Glutamatergic neuron (in vitro differentiated cells): ENCODE measurements around the gene SORT1. TPM values are rescaled to one million over a fixed set of nuclear protein-coding genes. Genes with fewer than 3 reads are reported as not detected.
A peak's percentile ranks its signal among the peaks of the same experiment; 100 is the strongest.

Experiments
- DNase-seq: peaks from one replicate; pipeline ENCODE4 v3.0.0; 2022
- H3K27ac Mint-ChIP-seq: one replicate; pipeline ENCODE4 v1.8.0; 2020; ENCODE audit warnings: mild to moderate bottlenecking, mixed read lengths, inconsistent platforms; ENCODE audit not compliant: unreplicated experiment
- H3K27me3 Mint-ChIP-seq: one replicate; pipeline ENCODE4 v1.8.0; 2020; ENCODE audit warnings: mild to moderate bottlenecking, moderate library complexity, mixed read lengths, inconsistent platforms; ENCODE audit not compliant: unreplicated experiment
- H3K36me3 Mint-ChIP-seq: one replicate; pipeline ENCODE4 v1.8.0; 2020; ENCODE audit warnings: mild to moderate bottlenecking, mixed read lengths, inconsistent platforms; ENCODE audit not compliant: unreplicated experiment
- H3K4me1 Mint-ChIP-seq: one replicate; pipeline ENCODE4 v1.8.0; 2020; ENCODE audit warnings: mild to moderate bottlenecking, low read depth, mixed read lengths, inconsistent platforms; ENCODE audit not compliant: unreplicated experiment
- H3K4me3 Mint-ChIP-seq: one replicate; pipeline ENCODE4 v1.8.0; 2020; ENCODE audit warnings: mild to moderate bottlenecking, mixed read lengths, inconsistent platforms; ENCODE audit not compliant: unreplicated experiment
- H3K9me3 Mint-ChIP-seq: one replicate; pipeline ENCODE4 v1.8.0; 2020; ENCODE audit warnings: mild to moderate bottlenecking, moderate library complexity, mixed read lengths, inconsistent platforms; ENCODE audit not compliant: unreplicated experiment
- total RNA-seq: library from RNA; stranded (reverse); fragmentation: NEBNext Ultra II Directional; extraction: Animal tissue kit (Norgen Biotek cat#: 25700); gene quantifications from one replicate; pipeline ENCODE4 v1.2.1, GENCODE V29; 2021; ENCODE audit not compliant: unreplicated experiment
- TF ChIP-seq, protein P1 (sequence below): fragments of 200-600 bp; sonication (generic); IDR thresholded peaks from one replicate; pipeline ENCODE4 v1.5.0; 2021; ENCODE audit not compliant: partially characterized antibody, unreplicated experiment

SORT1 gene
- total RNA-seq, 1 donor from 2014 or later = 53.2 TPM

DNA sequence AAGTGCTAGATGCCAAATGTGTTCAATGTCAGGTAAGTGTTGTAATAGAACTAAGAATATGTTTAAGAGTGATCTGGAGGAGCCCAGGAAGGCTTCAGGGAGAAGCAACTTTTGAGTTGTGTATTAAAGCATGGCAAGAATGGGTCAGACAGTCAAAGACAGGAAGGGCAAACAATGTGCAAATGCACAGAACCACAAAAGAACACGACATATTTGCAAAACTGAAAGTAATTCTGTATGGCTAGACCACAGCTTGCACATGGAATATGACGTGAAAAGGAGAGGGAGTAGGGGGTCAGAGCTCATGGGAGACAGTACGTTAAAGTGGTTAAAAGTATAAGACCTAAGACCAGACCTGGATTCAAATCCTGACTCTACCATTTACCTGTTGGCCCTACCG lies 7.1 kb upstream of the SORT1 start:
- Mint-ChIP-seq H3K9me3 (peaks cover 3% of the 10 kb centered on the region), H3K27me3 (peaks cover 4% of the 10 kb centered on the region), H3K27ac (no peak overlapping the region), H3K4me3 (no peak overlapping the region), H3K4me1 (no peaks in the 10 kb centered on the region), H3K36me3 (no peaks in the 10 kb centered on the region)
- DNase-seq = no peak
- TF ChIP-seq, protein P1, sequence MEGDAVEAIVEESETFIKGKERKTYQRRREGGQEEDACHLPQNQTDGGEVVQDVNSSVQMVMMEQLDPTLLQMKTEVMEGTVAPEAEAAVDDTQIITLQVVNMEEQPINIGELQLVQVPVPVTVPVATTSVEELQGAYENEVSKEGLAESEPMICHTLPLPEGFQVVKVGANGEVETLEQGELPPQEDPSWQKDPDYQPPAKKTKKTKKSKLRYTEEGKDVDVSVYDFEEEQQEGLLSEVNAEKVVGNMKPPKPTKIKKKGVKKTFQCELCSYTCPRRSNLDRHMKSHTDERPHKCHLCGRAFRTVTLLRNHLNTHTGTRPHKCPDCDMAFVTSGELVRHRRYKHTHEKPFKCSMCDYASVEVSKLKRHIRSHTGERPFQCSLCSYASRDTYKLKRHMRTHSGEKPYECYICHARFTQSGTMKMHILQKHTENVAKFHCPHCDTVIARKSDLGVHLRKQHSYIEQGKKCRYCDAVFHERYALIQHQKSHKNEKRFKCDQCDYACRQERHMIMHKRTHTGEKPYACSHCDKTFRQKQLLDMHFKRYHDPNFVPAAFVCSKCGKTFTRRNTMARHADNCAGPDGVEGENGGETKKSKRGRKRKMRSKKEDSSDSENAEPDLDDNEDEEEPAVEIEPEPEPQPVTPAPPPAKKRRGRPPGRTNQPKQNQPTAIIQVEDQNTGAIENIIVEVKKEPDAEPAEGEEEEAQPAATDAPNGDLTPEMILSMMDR = no peak

DNA sequence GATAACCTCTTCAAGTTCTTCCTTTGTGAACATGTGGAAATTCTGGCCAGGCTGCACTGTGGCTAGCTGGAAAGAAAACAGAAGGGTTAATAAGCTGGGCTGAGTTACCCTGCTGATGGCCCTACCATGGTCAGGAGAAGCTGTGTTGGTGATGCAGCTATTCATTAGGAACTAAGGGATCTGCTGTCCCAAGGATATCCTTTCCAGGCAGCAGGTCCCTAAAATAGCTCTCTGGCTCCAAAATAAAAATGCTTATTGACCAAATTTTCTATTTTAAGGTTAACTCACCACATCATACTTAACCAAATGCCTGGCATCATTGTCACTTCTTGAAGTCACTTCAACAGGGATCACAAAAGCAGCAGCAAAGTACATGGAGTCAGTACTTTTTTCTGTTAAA lies 4.3 kb upstream of the SORT1 start:
- no peak overlapping the region for H3K27ac Mint-ChIP-seq
- peaks cover 5% of the 10 kb centered on the region for H3K9me3 Mint-ChIP-seq
- no peak for DNase-seq
- TF ChIP-seq, protein P1 = no peak
- no peak overlapping the region for H3K4me3 Mint-ChIP-seq
- peaks cover 6% of the 10 kb centered on the region for H3K4me1 Mint-ChIP-seq
- no peaks in the 10 kb centered on the region for H3K36me3 Mint-ChIP-seq
- H3K27me3 Mint-ChIP-seq = peaks cover 4% of the 10 kb centered on the region

DNA sequence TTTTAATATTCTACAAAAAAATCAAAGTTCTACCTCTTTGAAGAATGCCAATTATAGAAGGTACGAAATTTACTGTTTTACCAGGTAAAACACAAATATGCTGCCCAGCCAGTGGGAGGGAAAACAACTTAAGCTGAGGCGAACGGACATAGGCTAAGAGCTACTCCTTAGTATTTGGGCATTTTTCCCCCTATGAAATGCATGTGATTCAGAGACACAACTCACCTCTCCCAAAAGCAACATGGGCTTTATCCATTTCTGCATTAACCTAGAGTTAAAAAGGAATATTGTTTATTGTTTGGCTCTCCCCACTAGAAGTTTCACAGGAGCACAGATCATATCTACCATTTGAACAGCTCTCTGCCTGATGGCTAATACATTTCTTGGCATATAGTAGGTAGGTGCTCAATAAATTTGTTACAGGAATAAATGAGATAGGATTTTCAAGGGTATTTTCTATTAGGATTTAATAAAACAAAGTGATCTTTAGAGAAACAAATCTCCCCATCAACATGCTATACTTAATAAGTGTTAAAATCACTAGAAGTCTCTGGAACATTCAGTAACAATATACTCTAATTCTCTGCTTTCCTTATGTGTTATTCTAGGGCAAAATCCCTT lies 2.4 kb upstream of the SORT1 start:
- no peak for DNase-seq
- TF ChIP-seq, protein P1 = no peak
- Mint-ChIP-seq H3K27ac (no peak overlapping the region), H3K4me1 (peaks cover 14% of the 10 kb centered on the region), H3K27me3 (no peaks in the 10 kb centered on the region), H3K4me3 (no peak overlapping the region), H3K9me3 (peaks cover 6% of the 10 kb centered on the region), H3K36me3 (no peaks in the 10 kb centered on the region)

DNA sequence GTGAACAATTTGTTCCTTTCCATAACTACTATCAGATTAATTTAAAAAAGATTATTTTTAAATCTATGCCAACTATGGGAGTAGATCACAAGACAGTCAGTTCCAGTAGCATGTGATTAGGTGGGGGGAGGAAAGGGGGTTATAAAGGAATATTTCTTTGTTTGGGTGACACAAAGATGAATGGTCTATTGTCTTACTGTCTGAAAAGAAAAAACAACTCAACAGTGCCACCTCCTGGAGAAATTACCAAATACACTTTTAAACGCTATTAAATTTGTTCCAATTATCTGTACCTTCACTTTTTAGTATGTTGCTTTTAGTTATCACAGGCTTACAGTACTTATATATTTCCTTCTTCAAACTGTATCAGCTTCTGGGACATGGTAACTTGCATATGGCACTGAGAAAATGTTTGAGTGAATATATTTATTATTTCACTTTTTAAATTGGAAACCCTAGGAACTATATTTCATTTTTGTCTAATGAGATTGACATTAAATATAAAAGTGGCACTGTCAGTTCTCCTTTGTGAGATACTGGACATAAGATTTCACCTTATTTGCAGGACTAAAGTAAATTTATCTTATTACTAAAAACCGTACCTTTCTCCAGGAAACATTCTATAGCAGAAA lies 1.7 kb upstream of the SORT1 start:
- Mint-ChIP-seq H3K4me1 (peaks cover 14% of the 10 kb centered on the region), H3K36me3 (no peaks in the 10 kb centered on the region), H3K4me3 (no peak overlapping the region), H3K27ac (peak overlapping the region; percentile 85), H3K9me3 (peaks cover 6% of the 10 kb centered on the region), H3K27me3 (no peaks in the 10 kb centered on the region)
- no peak for DNase-seq
- TF ChIP-seq, protein P1 = peak; percentile 88
